Activated naive CD8-positive, alpha-beta T cell treated with anti-CD3 and anti-CD28 coated beads for 36 hours (primary cell): ENCODE measurements around the gene TMEM273. TPM values are rescaled to one million over a fixed set of nuclear protein-coding genes. Genes with fewer than 3 reads are reported as not detected.

ENCODE experiments used
- DNase-seq: peaks from one replicate; pipeline ENCODE4 v3.0.0; 2021
- H3K27ac Mint-ChIP-seq: one replicate; pipeline ENCODE4 v1.8.0; 2022; ENCODE audit warnings: mild to moderate bottlenecking, moderate library complexity, mixed read lengths
- H3K27me3 Mint-ChIP-seq: one replicate; pipeline ENCODE4 v1.8.0; 2022; ENCODE audit warnings: mild to moderate bottlenecking, mixed read lengths
- H3K36me3 Mint-ChIP-seq: one replicate; pipeline ENCODE4 v1.8.0; 2021; ENCODE audit warnings: mild to moderate bottlenecking, mixed read lengths
- H3K4me1 Mint-ChIP-seq: one replicate; pipeline ENCODE4 v1.8.0; 2021; ENCODE audit warnings: mixed read lengths
- H3K4me3 Mint-ChIP-seq: one replicate; pipeline ENCODE4 v1.8.0; 2022; ENCODE audit warnings: mild to moderate bottlenecking, moderate library complexity, mixed read lengths
- H3K9me3 Mint-ChIP-seq: one replicate; pipeline ENCODE4 v1.8.0; 2022; ENCODE audit warnings: mixed read lengths
- total RNA-seq, 2 experiments: library from RNA; stranded (reverse); gene quantifications; one replicate each; pipeline ENCODE4 v1.2.3, GENCODE V29; 2021

Gene TMEM273, protein sequence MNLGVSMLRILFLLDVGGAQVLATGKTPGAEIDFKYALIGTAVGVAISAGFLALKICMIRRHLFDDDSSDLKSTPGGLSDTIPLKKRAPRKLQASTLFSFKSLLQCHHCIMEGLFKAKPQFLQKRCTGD
- under 1 TPM; 0.76 to 0.80 TPM for total RNA-seq

DNA sequence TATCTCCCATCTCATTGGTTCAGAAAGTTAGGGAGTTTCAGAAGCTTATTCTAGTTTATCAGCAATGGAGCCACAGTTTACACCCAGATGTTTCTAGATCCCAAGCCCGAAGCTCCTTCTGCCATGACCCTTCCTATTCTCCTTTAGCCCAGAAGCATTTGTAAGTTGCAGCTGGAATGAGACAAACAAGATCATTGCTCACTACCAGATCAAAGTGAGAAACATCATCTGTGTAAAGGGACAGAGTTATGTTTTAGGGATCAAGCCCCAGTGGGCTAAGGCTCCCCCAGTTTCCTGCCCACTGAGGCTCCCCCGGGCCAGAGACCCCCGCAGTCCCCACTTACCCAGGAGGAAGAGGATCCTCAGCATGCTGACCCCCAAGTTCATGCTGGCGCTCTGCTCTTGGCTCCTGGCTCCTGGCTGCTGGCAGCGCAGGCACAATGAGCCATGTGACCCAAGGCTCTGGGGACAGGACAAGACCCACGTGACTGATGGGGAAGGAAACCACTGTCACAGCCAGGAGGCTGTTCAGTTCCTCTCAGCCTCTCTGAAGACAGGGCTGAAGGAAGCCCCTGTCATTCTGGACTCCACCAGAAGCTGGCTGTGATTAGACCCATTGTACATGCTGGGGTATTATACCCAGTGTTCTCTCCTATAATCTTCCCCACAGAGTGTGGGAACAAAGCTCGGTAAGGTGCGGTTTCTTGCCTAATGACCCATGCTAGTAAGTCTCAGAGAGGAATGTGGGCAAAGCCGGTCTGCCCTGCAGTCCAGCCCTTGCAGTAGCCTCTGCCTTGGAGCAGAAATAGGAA lies at the start of gene TMEM273:
Gene TMEM273 (minus strand): TSS at position 442 of the 812 bp plus-strand sequence. CDS start 55 bp downstream, at position 387.
- Mint-ChIP-seq H3K9me3 (no peaks in the 10 kb centered on the region), H3K27me3 (peaks cover 70% of the 10 kb centered on the region), H3K4me3 (no peak within 1 kb of the TSS), H3K36me3 (no peaks in the 10 kb centered on the region), H3K4me1 (peaks cover 23% of the 10 kb centered on the region), H3K27ac (no peak within 1 kb of the TSS)
- no peak for DNase-seq

DNA sequence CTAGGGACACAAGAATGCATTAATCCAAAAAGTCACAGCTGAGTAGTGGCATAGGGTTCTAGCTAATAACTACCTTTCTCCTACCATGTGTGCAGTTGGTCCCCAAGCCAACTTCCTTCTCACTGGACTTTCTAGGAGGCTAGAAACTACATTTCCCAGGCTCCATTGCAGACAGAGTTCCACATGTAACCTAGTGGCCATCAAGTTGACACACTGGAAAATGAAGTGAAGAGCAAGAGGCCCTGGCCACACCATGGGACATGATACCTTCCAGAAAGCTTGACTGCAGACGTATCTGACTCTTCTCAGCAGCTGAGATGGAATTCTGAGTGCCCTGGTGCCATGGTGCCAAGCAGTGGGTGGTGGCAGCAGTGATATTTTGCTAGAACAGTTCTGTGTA lies 49.8 kb upstream of the TMEM273 start:
- H3K27ac Mint-ChIP-seq = no peak overlapping the region
- no peaks in the 10 kb centered on the region for H3K9me3 Mint-ChIP-seq
- no peak overlapping the region for H3K4me3 Mint-ChIP-seq
- peaks cover 4% of the 10 kb centered on the region for H3K27me3 Mint-ChIP-seq
- no peak for DNase-seq
- no peaks in the 10 kb centered on the region for H3K36me3 Mint-ChIP-seq
- no peaks in the 10 kb centered on the region for H3K4me1 Mint-ChIP-seq

DNA sequence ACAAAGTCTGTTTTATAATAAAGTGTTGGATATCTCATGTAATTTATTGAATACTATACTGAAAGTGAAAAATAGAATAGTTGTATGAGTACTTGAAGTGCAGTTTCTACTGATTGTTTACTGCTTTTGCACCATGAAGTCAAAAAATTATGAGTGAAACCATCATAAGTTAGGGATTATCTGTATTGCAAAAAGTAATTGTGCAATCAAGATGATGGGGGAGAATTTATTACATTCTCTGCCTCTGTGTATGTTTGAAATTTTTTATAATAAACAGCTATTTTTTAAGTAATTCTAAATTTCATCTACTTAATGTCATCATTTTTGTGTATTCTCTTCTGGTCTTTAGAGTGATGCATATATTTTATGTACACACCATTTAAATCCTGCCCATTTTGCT lies 47.2 kb upstream of the TMEM273 start:
- Mint-ChIP-seq H3K27me3 (peaks cover 4% of the 10 kb centered on the region), H3K4me1 (no peaks in the 10 kb centered on the region), H3K9me3 (no peaks in the 10 kb centered on the region), H3K27ac (no peak overlapping the region), H3K4me3 (no peak overlapping the region), H3K36me3 (no peaks in the 10 kb centered on the region)
- no peak for DNase-seq

DNA sequence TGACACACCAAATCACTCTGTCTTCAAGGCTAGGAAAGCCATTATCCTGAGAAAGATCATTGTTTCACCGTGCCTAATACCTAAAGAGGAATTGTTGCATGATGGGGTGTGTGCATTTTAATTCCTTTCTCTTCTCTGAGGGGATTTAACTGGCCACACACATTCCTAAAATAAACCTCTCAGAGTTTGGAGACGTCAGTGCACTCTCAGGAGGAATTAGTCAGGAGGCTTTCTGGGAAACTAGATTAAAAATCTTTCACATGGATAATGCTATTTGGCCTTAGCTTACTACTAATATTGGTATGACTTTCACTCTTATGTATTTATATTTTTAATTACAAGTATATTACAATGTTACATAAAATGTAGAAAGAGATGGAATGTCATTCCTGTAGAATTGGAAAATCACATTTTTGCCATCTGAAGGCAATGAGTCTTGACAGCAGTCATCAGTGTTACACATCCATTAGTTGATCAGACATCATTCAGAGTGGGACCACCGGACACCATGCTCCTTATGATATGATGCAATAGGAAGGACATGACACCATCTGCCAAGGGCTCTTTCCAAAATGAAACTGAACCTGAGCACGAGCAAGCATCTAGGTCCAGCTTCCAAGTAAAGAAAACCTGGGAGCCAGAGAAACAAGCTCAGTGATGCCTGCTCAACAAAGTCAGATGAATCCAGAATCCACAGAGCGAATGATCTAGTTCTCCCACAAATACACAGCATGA lies 43.1 kb upstream of the TMEM273 start:
- no peaks in the 10 kb centered on the region for H3K9me3 Mint-ChIP-seq
- no peaks in the 10 kb centered on the region for H3K36me3 Mint-ChIP-seq
- H3K27ac Mint-ChIP-seq = no peak overlapping the region
- no peak for DNase-seq
- H3K4me1 Mint-ChIP-seq = no peaks in the 10 kb centered on the region
- peaks cover 9% of the 10 kb centered on the region for H3K27me3 Mint-ChIP-seq
- no peak overlapping the region for H3K4me3 Mint-ChIP-seq

DNA sequence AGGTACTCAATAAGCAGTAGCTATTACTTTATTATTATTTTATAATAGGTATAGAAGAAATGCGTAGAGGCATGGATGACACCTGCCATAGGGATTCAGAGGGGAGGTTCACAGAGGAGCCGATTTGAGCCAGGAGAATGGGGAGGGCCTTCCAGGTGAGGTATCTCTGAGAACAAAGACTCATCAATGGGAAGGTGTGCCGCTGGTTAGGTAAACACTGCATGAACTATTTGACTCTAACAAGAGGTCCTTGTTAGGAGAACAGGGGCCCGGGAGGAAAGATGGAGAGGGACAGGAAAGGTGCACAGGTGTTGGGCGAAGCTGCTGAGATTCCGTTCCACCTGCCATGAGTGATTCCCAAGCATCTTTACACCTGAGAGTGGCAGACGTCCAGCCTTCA lies 41.8 kb upstream of the TMEM273 start:
- H3K9me3 Mint-ChIP-seq = no peaks in the 10 kb centered on the region

DNA sequence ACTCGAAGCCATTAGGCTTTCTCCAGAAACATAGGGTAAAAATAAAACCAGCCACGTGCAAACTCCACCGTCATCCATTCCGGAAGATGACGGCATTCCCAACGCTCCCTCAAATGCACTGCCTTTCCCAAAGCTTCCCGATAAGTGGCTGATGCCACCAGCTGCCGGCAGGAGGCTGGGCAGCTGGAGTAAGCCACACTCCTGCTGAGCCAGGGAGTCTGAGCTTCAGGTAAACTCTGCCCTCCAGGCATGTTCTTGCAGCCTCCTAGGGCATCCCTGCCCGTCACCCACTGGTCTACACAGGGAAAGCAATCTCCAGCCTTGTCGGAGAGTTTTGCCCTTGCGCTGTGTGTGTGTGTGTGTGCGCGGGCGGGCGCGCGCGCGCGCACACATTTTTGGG lies 40.5 kb upstream of the TMEM273 start:
- no peak for DNase-seq
- no peak overlapping the region for H3K4me3 Mint-ChIP-seq
- no peaks in the 10 kb centered on the region for H3K4me1 Mint-ChIP-seq
- H3K9me3 Mint-ChIP-seq = no peaks in the 10 kb centered on the region
- H3K27ac Mint-ChIP-seq = no peak overlapping the region
- no peaks in the 10 kb centered on the region for H3K36me3 Mint-ChIP-seq
- peaks cover 9% of the 10 kb centered on the region for H3K27me3 Mint-ChIP-seq

More for the DNA sequence above, 41.8 kb upstream of the TMEM273 start:
- Mint-ChIP-seq H3K36me3 (no peaks in the 10 kb centered on the region), H3K27me3 (peaks cover 9% of the 10 kb centered on the region), H3K4me1 (no peaks in the 10 kb centered on the region), H3K27ac (no peak overlapping the region), H3K4me3 (no peak overlapping the region)
- no peak for DNase-seq

DNA sequence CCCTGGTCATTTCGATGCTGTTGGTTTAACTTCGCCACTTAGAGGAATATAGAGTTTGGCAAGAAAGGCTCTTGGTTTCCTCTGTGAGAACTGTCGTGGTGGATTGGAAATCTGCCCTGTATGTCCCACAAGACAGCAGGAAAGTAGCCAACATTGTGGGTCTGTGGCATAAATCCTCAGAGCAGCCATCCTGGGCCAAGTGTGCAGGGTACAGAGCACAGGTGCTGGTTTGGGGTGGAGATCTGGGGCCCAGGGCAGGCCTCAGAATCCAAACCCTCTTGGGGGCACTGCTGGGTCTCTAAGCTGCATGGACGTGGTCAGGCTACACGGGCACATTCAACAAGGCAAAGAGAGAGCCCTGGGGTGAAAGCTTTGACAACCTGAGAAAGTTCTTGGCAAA lies 39.2 kb upstream of the TMEM273 start:
- Mint-ChIP-seq H3K36me3 (no peaks in the 10 kb centered on the region), H3K27ac (no peak overlapping the region), H3K4me1 (no peaks in the 10 kb centered on the region), H3K9me3 (no peaks in the 10 kb centered on the region), H3K27me3 (peaks cover 6% of the 10 kb centered on the region), H3K4me3 (no peak overlapping the region)
- no peak for DNase-seq

DNA sequence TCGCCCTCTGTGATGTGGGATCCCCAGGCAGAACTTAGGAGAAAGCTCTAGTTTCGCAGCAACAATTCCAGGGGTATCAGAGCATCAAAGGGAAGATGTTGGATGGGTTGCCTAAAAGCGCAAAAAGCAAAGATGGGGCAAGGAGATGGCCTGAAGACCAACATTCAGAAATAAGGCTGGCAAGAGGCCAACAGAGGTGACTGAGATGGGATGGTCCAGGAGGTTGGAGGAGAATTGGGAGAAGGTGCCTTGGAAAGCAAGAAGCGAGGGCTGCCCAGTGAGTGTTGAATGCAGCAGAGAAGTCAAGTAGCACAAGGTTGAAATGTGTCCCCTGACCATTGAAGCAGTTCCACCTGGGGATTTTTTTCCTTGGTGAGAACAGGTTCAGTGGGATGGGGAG lies 38.4 kb upstream of the TMEM273 start:
- DNase-seq = no peak
- Mint-ChIP-seq H3K27me3 (peaks cover 5% of the 10 kb centered on the region), H3K27ac (no peak overlapping the region), H3K9me3 (no peaks in the 10 kb centered on the region), H3K36me3 (no peaks in the 10 kb centered on the region), H3K4me3 (no peak overlapping the region), H3K4me1 (no peaks in the 10 kb centered on the region)

DNA sequence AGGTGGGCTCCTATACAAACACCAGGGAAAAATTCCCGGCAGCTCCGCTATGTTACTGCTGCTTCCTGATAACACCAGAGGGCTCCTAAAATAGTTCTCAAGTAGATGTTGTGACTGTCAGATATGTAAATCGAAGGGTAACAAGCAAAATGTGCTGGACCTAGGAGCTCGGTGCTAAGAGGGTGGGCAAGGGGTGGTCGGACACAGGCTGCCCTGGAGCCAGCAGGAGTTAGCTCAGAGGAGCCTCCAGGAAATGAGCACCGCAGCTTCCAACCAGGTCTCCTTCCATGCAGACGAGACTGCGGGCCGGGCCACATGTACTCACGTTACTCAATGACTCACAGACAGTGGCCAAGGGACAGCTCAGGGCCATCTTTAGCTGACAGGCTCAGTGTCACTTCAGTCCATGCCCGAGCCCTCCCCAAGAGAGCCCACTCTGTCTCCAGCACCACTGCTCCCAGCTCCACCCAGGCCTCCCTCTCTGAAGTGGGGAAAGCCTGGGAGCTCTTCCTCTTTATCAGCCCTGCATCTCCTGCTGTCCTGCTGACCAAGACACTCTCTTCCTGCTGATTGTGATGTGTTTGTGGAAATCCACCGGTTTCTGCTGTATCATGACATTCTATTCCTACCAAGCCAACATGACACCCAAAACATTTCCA lies 37.2 kb upstream of the TMEM273 start:
- Mint-ChIP-seq H3K4me1 (no peaks in the 10 kb centered on the region), H3K36me3 (no peaks in the 10 kb centered on the region), H3K9me3 (no peaks in the 10 kb centered on the region), H3K4me3 (no peak overlapping the region), H3K27me3 (peaks cover 5% of the 10 kb centered on the region), H3K27ac (no peak overlapping the region)
- DNase-seq = no peak

DNA sequence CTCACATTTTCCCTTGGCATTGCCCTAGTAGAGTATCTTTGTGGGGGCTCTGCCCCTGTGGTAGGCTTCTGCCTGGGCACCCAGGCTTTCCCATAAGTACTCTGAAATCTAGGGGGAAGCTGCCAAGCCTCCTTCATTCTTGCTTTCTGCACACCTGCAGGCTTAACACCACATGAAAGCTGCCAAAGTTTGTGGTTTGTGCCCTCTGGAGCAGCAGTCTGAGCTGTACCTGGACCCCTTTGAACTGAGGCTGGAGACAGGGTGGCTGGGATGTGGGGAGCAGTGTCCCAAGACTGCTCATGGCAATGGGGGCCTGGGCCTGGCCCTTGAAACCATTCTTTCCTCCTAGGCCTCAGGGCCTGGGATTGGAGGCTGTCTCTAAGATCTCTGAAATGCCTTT lies 35.0 kb upstream of the TMEM273 start:
- no peak overlapping the region for H3K27ac Mint-ChIP-seq
- H3K36me3 Mint-ChIP-seq = no peaks in the 10 kb centered on the region
- H3K4me3 Mint-ChIP-seq = no peak overlapping the region
- H3K9me3 Mint-ChIP-seq = no peaks in the 10 kb centered on the region
- DNase-seq = no peak
- H3K4me1 Mint-ChIP-seq = no peaks in the 10 kb centered on the region
- H3K27me3 Mint-ChIP-seq = peaks cover 12% of the 10 kb centered on the region

DNA sequence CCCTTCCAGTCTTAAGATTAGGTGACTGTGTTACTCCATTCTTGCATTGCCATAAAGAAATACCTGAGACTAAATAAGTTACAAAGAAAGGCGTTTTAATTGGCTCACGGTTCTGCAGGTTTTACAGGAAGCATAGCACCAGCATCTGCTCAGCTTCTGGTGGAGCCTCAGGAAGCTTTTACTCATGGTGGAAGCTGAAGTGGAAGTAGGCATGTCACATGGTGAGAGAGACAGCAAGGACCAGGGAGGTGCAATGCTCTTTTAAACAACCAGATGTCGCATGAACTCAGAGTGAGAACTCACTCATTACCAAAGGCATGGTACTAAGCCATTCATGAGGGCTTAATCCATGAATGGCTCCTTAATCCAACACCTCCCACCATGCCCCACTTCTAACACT lies 34.0 kb upstream of the TMEM273 start:
- H3K27me3 Mint-ChIP-seq = peaks cover 17% of the 10 kb centered on the region

DNA sequence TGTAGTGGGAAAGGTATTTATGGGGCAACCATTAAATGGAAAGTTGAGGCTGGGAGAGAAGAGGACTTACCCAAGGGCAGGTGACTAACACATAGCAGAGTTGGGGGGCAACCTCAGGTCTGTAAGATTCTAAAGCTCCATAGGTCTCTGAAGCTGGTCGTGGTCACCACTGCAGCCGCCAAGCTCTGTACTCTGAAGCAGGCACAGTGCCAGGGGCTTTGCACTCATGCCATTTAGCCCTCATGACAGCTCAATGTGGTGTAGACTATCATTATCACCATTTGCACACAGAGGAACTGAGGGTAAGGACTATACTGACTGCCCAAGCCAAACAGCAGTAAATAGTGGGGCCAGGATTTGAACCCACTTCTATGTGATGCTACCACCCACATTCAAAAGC lies 32.5 kb upstream of the TMEM273 start:
- no peaks in the 10 kb centered on the region for H3K9me3 Mint-ChIP-seq
- no peaks in the 10 kb centered on the region for H3K4me1 Mint-ChIP-seq
- DNase-seq = no peak
- no peaks in the 10 kb centered on the region for H3K36me3 Mint-ChIP-seq
- H3K27me3 Mint-ChIP-seq = peaks cover 16% of the 10 kb centered on the region
- H3K4me3 Mint-ChIP-seq = no peak overlapping the region
- H3K27ac Mint-ChIP-seq = no peak overlapping the region

More for the DNA sequence above, 34.0 kb upstream of the TMEM273 start:
- Mint-ChIP-seq H3K36me3 (no peaks in the 10 kb centered on the region), H3K27ac (no peak overlapping the region), H3K4me1 (no peaks in the 10 kb centered on the region), H3K9me3 (no peaks in the 10 kb centered on the region), H3K4me3 (no peak overlapping the region)
- no peak for DNase-seq

DNA sequence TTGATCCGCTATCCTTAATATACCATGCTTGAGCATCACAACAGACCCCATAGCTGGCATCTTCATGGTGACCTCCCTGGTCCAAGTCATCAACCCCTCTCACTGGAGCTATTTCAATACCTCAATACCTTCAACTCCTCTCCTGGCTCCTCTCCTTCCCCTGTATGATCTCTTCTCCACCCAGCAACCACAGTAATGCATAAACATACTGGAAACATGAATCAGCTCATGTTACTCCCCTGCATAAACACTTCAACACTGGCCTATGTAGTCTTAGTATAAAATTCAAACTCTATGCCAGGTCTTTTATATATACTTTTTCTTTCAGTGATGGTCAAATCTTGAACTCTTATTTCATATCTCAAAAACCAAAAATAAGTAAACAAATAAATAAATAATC lies 31.8 kb upstream of the TMEM273 start:
- H3K27me3 Mint-ChIP-seq = peaks cover 20% of the 10 kb centered on the region
- no peaks in the 10 kb centered on the region for H3K36me3 Mint-ChIP-seq
- H3K9me3 Mint-ChIP-seq = no peaks in the 10 kb centered on the region

DNA sequence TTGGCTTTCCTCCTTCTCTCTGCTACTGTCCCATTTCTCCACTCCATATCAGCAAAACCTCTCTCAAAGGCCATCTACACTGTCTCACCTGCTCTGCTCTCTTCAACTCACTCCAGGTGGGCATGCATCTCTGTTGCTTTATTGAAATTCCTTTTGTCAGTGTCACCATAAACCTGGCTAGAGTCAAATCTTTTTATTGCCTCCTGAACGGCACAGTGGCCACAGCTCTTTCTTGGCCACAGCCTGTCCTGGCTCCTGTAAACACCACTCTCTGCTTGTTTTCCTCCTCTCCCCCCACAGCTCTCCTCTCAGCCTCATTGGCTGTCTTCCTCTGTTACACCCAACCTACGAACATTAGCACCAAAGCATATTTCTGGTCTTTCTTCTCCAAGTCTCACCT lies 31.1 kb upstream of the TMEM273 start:
- H3K36me3 Mint-ChIP-seq = no peaks in the 10 kb centered on the region

More for the DNA sequence above, 31.8 kb upstream of the TMEM273 start:
- Mint-ChIP-seq H3K27ac (no peak overlapping the region), H3K4me1 (no peaks in the 10 kb centered on the region), H3K4me3 (no peak overlapping the region)
- no peak for DNase-seq

DNA sequence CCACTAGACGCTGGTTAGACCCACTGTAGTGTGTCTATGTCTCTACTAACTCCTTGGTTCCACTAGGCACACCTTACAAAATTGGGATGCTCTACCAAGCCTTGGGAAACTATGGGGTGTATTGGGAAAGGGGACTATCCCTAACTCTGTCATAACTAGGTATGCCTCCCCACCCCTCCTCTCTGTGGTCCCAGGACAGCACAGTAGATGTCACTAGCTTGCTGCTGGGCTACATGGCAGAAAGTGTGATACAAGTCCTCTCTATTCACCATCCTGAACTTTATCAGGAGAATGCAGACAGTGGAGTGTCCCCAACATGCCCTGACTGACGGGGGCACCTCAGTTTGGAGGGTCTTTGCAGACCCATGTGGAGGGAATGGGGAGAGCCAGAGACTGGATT lies 30.3 kb upstream of the TMEM273 start:
- Mint-ChIP-seq H3K4me1 (peaks cover 4% of the 10 kb centered on the region), H3K27me3 (peaks cover 34% of the 10 kb centered on the region), H3K36me3 (no peaks in the 10 kb centered on the region), H3K27ac (no peak overlapping the region), H3K4me3 (no peak overlapping the region), H3K9me3 (no peaks in the 10 kb centered on the region)
- no peak for DNase-seq

More for the DNA sequence above, 31.1 kb upstream of the TMEM273 start:
- Mint-ChIP-seq H3K27ac (no peak overlapping the region), H3K4me3 (no peak overlapping the region), H3K9me3 (no peaks in the 10 kb centered on the region), H3K4me1 (peaks cover 4% of the 10 kb centered on the region), H3K27me3 (peaks cover 26% of the 10 kb centered on the region)
- no peak for DNase-seq
